ENCODE results near the gene MTERF4. TPM values are rescaled to one million over a fixed set of nuclear protein-coding genes. Genes with fewer than 3 reads are reported as not detected.

The MTERF4 gene
- total RNA-seq, 2 experiments from 2014 or later: 34.4 to 34.5 TPM

DNA sequence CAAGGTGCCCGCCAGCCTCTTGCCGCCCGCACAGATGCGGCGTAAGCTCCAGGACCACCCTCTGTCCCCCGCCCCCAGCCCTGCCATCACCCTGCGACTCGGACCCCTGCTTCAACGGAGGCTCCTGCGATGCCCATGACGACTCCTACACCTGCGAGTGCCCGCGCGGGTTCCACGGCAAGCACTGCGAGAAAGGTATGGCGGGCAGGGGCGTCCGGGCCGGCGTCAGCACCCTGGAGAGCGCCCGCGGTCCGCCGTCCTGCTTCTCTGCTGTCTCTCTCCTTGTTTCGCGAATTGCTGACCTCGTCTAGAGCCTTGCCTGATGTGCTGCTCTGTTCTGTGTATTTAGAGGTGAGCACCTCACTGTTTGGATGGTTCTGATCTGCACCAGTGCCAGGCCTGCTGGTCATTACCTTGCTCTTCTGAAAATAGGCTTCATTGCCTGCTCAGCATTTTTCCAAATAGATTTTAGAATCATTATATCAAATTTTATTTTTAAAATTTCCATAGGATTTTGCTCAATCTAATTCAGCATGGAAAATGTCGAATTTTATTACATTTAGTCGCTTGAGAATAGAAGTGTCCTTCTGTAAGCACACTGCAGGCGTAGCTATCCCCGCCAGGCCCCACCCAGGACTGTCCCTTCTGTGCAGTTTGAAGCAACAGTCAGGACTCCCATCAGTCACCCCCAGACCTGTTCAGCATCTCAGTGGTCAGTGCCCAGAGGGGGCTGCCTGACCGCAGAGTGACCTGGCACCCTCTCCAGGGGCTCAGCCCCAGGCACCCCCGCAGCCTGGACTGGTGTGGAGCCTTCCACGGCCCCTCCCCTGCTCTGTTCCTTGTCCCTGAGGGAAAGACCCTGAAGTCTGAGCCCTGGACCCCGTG lies 52.1 kb downstream of the MTERF4 start:
- no peaks in the 10 kb centered on the region for H3K36me3 Mint-ChIP-seq (ENCODE audit: low read depth)
- DNase-seq: no peak

DNA sequence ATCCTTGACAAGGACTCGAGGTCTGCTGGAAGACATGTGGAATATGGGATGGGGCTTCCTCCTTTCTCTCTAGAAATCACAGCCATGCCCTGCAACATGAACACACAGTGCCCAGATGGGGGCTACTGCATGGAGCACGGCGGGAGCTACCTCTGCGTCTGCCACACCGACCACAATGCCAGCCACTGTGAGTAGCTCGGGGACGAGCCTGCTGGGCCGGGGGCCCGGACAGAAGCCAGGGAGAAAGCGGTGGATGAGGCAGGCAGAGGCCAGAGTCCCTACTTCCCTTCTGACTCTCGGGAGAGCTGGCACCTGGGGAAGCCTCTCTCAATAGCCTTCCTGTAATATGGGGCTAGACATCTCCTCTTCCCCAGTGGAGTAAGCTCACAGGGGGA lies 53.1 kb downstream of the MTERF4 start:
- Mint-ChIP-seq H3K27ac (no peak overlapping the region), H3K36me3 (ENCODE audit: low read depth) (no peaks in the 10 kb centered on the region), H3K9me3 (ENCODE audit: low read depth) (no peaks in the 10 kb centered on the region), H3K4me1 (no peaks in the 10 kb centered on the region), H3K4me3 (no peak overlapping the region), H3K27me3 (no peaks in the 10 kb centered on the region)
- ChIA-PET POLR2A (no interaction called here), CTCF (interaction anchor here (0.5 kb wide), 1 partner anchor 135 kb away, joined by 3 read pairs; no protein-coding TSS in a partner anchor)
- intact Hi-C loops (cut with DNase I, micrococcal nuclease): no loop called here
- DNase-seq (no peak), ATAC-seq (no peak)

More for the DNA sequence above, 52.1 kb downstream of the MTERF4 start:
- Mint-ChIP-seq H3K27me3 (no peaks in the 10 kb centered on the region), H3K27ac (no peak overlapping the region), H3K4me3 (no peak overlapping the region), H3K4me1 (no peaks in the 10 kb centered on the region), H3K9me3 (ENCODE audit: low read depth) (no peaks in the 10 kb centered on the region)
- ATAC-seq: no peak
- POLR2A ChIA-PET: no interaction called here
- intact Hi-C loops (cut with DNase I, micrococcal nuclease): no loop called here
- CTCF ChIA-PET: no interaction called here

- no peak overlapping the region for H3K27ac Mint-ChIP-seq
- no peaks in the 10 kb centered on the region for H3K27me3 Mint-ChIP-seq
- ChIA-PET POLR2A (no interaction called here), CTCF (interaction anchor here (0.5 kb wide), 1 partner anchor 134 kb away, joined by 3 read pairs; no protein-coding TSS in a partner anchor)
- H3K4me3 Mint-ChIP-seq: no peak overlapping the region
- intact Hi-C loops (cut with DNase I, micrococcal nuclease): no loop called here
- ATAC-seq: no peak
- DNase-seq: no peak
- no peaks in the 10 kb centered on the region for H3K9me3 Mint-ChIP-seq (ENCODE audit: low read depth)
- no peaks in the 10 kb centered on the region for H3K36me3 Mint-ChIP-seq (ENCODE audit: low read depth)
- no peaks in the 10 kb centered on the region for H3K4me1 Mint-ChIP-seq
These were observed 53.7 kb downstream of the MTERF4 start for GRCh38 chr2:241048149-241048948.

DNA sequence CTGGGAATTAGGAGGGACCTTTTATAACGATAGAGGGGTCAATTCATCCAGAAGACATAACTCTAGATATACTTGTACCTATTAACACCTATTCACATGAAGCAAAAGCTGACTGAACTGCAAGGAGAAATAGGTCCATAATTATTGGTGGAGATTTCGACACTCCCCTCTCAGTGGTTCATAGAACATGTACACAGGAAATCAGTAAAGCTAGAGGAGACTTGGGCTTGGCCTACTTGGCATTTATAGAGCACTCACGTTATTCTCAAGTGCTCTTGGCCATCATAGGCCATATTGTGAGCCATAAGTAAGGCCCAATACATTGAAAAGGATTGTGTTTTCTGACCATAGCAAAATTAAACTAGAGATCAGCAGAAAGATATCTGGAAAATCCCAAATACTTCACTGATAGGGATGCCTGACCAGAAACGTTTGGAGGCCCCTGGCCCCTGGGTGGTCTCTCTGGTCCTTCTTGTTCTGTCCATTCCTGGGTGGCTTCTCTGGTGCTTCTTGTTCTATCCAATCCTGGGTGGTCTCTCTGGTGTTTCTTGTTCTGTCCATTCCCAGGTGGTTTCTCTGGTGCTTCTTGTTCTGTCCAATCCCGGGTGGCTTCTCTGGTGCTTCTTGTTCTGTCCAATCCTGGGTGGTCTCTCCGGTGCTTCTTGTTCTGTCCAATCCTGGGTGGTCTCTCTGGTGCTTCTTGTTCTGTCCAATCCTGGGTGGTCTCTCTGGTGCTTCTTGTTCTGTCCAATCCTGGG lies 54.7 kb downstream of the MTERF4 start:
- CTCF ChIA-PET: no interaction called here
- no peaks in the 10 kb centered on the region for H3K36me3 Mint-ChIP-seq (ENCODE audit: low read depth)

More for the DNA sequence above, 54.7 kb downstream of the MTERF4 start:
- no peak overlapping the region for H3K27ac Mint-ChIP-seq
- POLR2A ChIA-PET: no interaction called here
- no peaks in the 10 kb centered on the region for H3K4me1 Mint-ChIP-seq
- no peak overlapping the region for H3K4me3 Mint-ChIP-seq
- H3K27me3 Mint-ChIP-seq: no peaks in the 10 kb centered on the region
- ATAC-seq (no peak), DNase-seq (no peak)
- intact Hi-C loops (cut with DNase I, micrococcal nuclease): no loop called here
- no peaks in the 10 kb centered on the region for H3K9me3 Mint-ChIP-seq (ENCODE audit: low read depth)

Other genes starting within 250 kb of the MTERF4 start
- gene AGXT, start 233.5 kb downstream of the MTERF4 start, total RNA-seq: not detected
- not detected for gene MAB21L4, start 206.1 kb downstream of the MTERF4 start, total RNA-seq
- not detected for gene CROCC2, start 196.0 kb downstream of the MTERF4 start, total RNA-seq
- gene SNED1, start 103.7 kb downstream of the MTERF4 start, total RNA-seq: under 1 TPM; 0.69 to 0.78 TPM
- gene PASK, start 47.2 kb upstream of the MTERF4 start, total RNA-seq: 10 to 100 TPM; 62.9 to 88.1 TPM
- gene PPP1R7, start 48.2 kb upstream of the MTERF4 start, total RNA-seq: 100 to 1,000 TPM; 104 to 129 TPM
- 1 to 10 TPM; 2.1 to 2.4 TPM for gene ANO7, start 86.4 kb upstream of the MTERF4 start, total RNA-seq
- 100 to 1,000 TPM; 259 to 348 TPM for gene HDLBP, start 213.4 kb upstream of the MTERF4 start, total RNA-seq
- gene SEPTIN2, start 213.6 kb upstream of the MTERF4 start, total RNA-seq: 100 to 1,000 TPM; 161 to 173 TPM

Measured in activated CD4-positive, alpha-beta T cell treated with anti-CD3 and anti-CD28 coated beads for 36 hours (primary cell).